GM19239 (cell line): ENCODE data around the gene MYO1E.
"Not testable (repeated sequence)": the region's sequence is repeated elsewhere in the genome, so short reads cannot be mapped to it uniquely, and the experiment has no call there.

Experiments
- DNase-seq: peaks from one replicate; pipeline ENCODE4 v3.0.0; 2011; ENCODE audit warnings: low spot score; ENCODE audit not compliant: insufficient read length
- FAIRE-seq: peaks from 2 replicates; lab custom pipeline; 2011; peaks lifted over from hg19 to GRCh38; lab: Jason Lieb, UNC

MYO1E gene

GRCh38 chr15:59372352-59373211 lies at the start of gene MYO1E:
TSS of gene MYO1E (minus strand) at chr15:59372871. CDS start at chr15:59372500, 371 bp downstream.
- DNase-seq (peak; percentile 73), FAIRE-seq (peak; percentile 90)

GRCh38 chr15:59420986-59421618 lies 48.4 kb upstream of the MYO1E start:
- no peak for FAIRE-seq
- no peak for DNase-seq

- no peak for DNase-seq
- no peak for FAIRE-seq
Observed at GRCh38 chr15:59420108-59420507, 47.4 kb upstream of the MYO1E start.

GRCh38 chr15:59419170-59419569 lies 46.5 kb upstream of the MYO1E start:
- no peak for DNase-seq

GRCh38 chr15:59416816-59417215 lies 44.1 kb upstream of the MYO1E start:
- no peak for FAIRE-seq
- DNase-seq: no peak

More at GRCh38 chr15:59419170-59419569, 46.5 kb upstream of the MYO1E start:
- no peak for FAIRE-seq

- DNase-seq (no peak), FAIRE-seq (peak; percentile 81)
Observed at GRCh38 chr15:59413577-59413976, 40.9 kb upstream of the MYO1E start.

GRCh38 chr15:59410391-59410896 lies 37.8 kb upstream of the MYO1E start:
- DNase-seq: no peak
- FAIRE-seq: peak; percentile 92

GRCh38 chr15:59407946-59408345 lies 35.3 kb upstream of the MYO1E start:
- FAIRE-seq (no peak), DNase-seq (no peak)

GRCh38 chr15:59406446-59406845 lies 33.8 kb upstream of the MYO1E start:
- DNase-seq (no peak), FAIRE-seq (peak; percentile 90)

GRCh38 chr15:59405079-59405478 lies 32.4 kb upstream of the MYO1E start:
- FAIRE-seq (no peak), DNase-seq (no peak)

GRCh38 chr15:59401824-59402569 lies 29.3 kb upstream of the MYO1E start:
- no peak for DNase-seq

GRCh38 chr15:59401051-59401823 lies 28.6 kb upstream of the MYO1E start:
- FAIRE-seq: peak; percentile 62
- not testable (repeated sequence) for DNase-seq

More at GRCh38 chr15:59401824-59402569, 29.3 kb upstream of the MYO1E start:
- no peak for FAIRE-seq

- DNase-seq: no peak
- FAIRE-seq: no peak
Observed at GRCh38 chr15:59400103-59400813, 27.6 kb upstream of the MYO1E start.

GRCh38 chr15:59399465-59400102 lies 26.9 kb upstream of the MYO1E start:
- DNase-seq (peak; percentile 49), FAIRE-seq (peak; percentile 99)

GRCh38 chr15:59398220-59398619 lies 25.5 kb upstream of the MYO1E start:
- FAIRE-seq (no peak), DNase-seq (no peak)

GRCh38 chr15:59396679-59397078 lies 24.0 kb upstream of the MYO1E start:
- FAIRE-seq (no peak), DNase-seq (no peak)

- DNase-seq (no peak), FAIRE-seq (no peak)
Observed at GRCh38 chr15:59396211-59396610, 23.5 kb upstream of the MYO1E start.

- no peak for FAIRE-seq
- no peak for DNase-seq
Observed at GRCh38 chr15:59394166-59394661, 21.5 kb upstream of the MYO1E start.
